Right hindlimb (tissue), 1 donor: ENCODE measurements around the gene DCTPP1.
"Not testable (repeated sequence)": the region's sequence is repeated elsewhere in the genome, so short reads cannot be mapped to it uniquely, and the experiment has no call there.

Experiments used
- DNase-seq: peaks from one replicate; pipeline ENCODE4 v3.0.0-alpha.2; 2018

DCTPP1 gene

GRCh38 chr16:30429678-30430427, at the start of gene DCTPP1:
TSS of gene DCTPP1 (minus strand) at chr16:30430030. CDS start at chr16:30429980, 50 bp downstream.
- DNase-seq, result peak; percentile 96

- DNase-seq, result no peak
These were observed 49.1 kb upstream of the DCTPP1 start for GRCh38 chr16:30478766-30479478.

GRCh38 chr16:30477773-30478172, 47.9 kb upstream of the DCTPP1 start:
- DNase-seq, result not testable (repeated sequence)

GRCh38 chr16:30476991-30477390, 47.2 kb upstream of the DCTPP1 start:
- no peak for DNase-seq

- DNase-seq, result no peak
These were observed 44.9 kb upstream of the DCTPP1 start for GRCh38 chr16:30474684-30475083.

GRCh38 chr16:30474074-30474452, 44.2 kb upstream of the DCTPP1 start:
- no peak for DNase-seq

GRCh38 chr16:30473231-30474073, 43.6 kb upstream of the DCTPP1 start:
- DNase-seq, result no peak

- no peak for DNase-seq
These were observed 42.6 kb upstream of the DCTPP1 start, which contains the start of gene ITGAL for GRCh38 chr16:30472328-30472942. TSS of gene ITGAL (plus strand) at chr16:30472742. CDS start at chr16:30472838, 96 bp downstream.

GRCh38 chr16:30470632-30470995, 40.8 kb upstream of the DCTPP1 start:
- DNase-seq, result no peak

GRCh38 chr16:30470170-30470512, 40.3 kb upstream of the DCTPP1 start:
- DNase-seq, result no peak

- no peak for DNase-seq
These were observed 34.2 kb upstream of the DCTPP1 start for GRCh38 chr16:30464078-30464477.

GRCh38 chr16:30461426-30461825, 31.6 kb upstream of the DCTPP1 start:
- not testable (repeated sequence) for DNase-seq

GRCh38 chr16:30459456-30459855, 29.6 kb upstream of the DCTPP1 start:
- DNase-seq, result no peak

GRCh38 chr16:30458561-30459394, 28.9 kb upstream of the DCTPP1 start:
- no peak for DNase-seq

GRCh38 chr16:30457743-30458560, 28.1 kb upstream of the DCTPP1 start:
- no peak for DNase-seq

- DNase-seq, result no peak
These were observed 27.4 kb upstream of the DCTPP1 start for GRCh38 chr16:30457256-30457655.

- no peak for DNase-seq
These were observed 26.5 kb upstream of the DCTPP1 start for GRCh38 chr16:30456302-30456701.

- not testable (repeated sequence) for DNase-seq
These were observed 23.1 kb upstream of the DCTPP1 start for GRCh38 chr16:30452709-30453580.

GRCh38 chr16:30449116-30449435, 19.2 kb upstream of the DCTPP1 start:
- DNase-seq, result no peak

GRCh38 chr16:30447512-30448226, 17.8 kb upstream of the DCTPP1 start:
- DNase-seq, result no peak
